Measurements from ENCODE around the gene PITPNC1.

PITPNC1 gene

DNA sequence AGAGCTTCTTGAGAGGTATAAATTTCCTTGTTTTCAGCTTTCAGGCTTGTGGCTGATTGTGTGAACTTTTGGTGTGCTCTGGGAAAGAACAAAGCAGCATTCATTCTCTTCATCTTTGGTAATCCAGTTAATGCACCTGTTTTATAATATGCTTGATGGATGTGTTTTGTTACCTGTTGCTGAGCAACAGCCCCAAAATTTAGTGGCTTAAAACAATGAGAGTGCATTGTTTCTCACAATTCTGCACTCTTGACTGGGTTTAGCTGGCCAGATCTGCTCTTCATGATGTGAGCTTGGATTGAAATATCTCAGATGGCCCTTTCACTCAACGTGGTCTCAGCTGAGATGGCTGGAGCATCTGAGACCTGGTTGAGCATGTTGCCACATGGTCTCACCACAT lies 281.9 kb downstream of the PITPNC1 start:
- DNase-seq = no peak
- no peaks in the 10 kb centered on the region for H3K9me3 ChIP-seq (replicated peaks; ENCODE audit: insufficient read depth, low read length)
- no peak overlapping the region for H3K4me3 ChIP-seq (ENCODE audit: low read length)
- no peaks in the 10 kb centered on the region for H3K9me2 ChIP-seq (replicated peaks; ENCODE audit: insufficient read depth, low read length)
- no peaks in the 10 kb centered on the region for H3K4me1 ChIP-seq (ENCODE audit: low read length)
- H3K79me2 ChIP-seq (ENCODE audit: low read length) = no peaks in the 10 kb centered on the region
- H3K27me3 ChIP-seq (replicated peaks; ENCODE audit: insufficient read depth, low read length) = no peaks in the 10 kb centered on the region
- no peak overlapping the region for H3K4me2 ChIP-seq (ENCODE audit: low read depth, low read length)
- H3K27ac ChIP-seq (ENCODE audit: low read length) = no peak overlapping the region
- TF ChIP-seq EZH2 (optimal IDR thresholded peaks at IDR 0.05; ENCODE audit: low read depth, low read length) (no peak), EZH2phosphoT487 (IDR thresholded peaks at IDR 0.05; ENCODE audit: low read length) (no peak)
- TF ChIP-seq, protein P1, sequence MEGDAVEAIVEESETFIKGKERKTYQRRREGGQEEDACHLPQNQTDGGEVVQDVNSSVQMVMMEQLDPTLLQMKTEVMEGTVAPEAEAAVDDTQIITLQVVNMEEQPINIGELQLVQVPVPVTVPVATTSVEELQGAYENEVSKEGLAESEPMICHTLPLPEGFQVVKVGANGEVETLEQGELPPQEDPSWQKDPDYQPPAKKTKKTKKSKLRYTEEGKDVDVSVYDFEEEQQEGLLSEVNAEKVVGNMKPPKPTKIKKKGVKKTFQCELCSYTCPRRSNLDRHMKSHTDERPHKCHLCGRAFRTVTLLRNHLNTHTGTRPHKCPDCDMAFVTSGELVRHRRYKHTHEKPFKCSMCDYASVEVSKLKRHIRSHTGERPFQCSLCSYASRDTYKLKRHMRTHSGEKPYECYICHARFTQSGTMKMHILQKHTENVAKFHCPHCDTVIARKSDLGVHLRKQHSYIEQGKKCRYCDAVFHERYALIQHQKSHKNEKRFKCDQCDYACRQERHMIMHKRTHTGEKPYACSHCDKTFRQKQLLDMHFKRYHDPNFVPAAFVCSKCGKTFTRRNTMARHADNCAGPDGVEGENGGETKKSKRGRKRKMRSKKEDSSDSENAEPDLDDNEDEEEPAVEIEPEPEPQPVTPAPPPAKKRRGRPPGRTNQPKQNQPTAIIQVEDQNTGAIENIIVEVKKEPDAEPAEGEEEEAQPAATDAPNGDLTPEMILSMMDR (IDR thresholded peaks at IDR 0.05; ENCODE audit: low read length) = no peak
- H3K9ac ChIP-seq (ENCODE audit: low read length) = no peak overlapping the region
- H3K36me3 ChIP-seq (replicated peaks; ENCODE audit: insufficient read depth, low read length) = no peaks in the 10 kb centered on the region
- no peaks in the 10 kb centered on the region for H4K20me1 ChIP-seq (ENCODE audit: insufficient read depth, low read length)
- H3F3A ChIP-seq (ENCODE audit: insufficient read depth, low read length) = no peaks in the 10 kb centered on the region
- H2AFZ ChIP-seq (ENCODE audit: low read length) = no peak overlapping the region

DNA sequence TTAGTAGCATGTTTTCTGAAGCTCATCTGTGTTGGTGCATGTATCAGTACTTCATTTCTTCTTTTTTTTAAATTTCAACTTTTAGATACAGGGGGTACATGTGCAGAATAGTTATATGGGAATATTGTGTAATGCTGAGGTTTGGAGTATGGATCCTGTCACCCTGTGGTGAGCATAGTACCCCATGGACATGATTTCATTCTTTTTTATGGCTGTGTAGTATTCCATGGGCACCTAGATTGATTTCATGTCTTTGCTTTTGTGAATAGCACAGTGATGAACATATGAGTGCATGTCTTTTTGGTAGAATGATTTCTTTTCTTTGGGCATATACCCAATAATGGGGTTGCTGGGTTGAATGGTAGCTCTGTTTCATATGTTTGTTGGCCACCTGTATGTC lies 285.6 kb downstream of the PITPNC1 start:
- Histone ChIP-seq H2AFZ (ENCODE audit: low read length) (no peak overlapping the region), H3K36me3 (replicated peaks; ENCODE audit: insufficient read depth, low read length) (no peaks in the 10 kb centered on the region), H3F3A (ENCODE audit: insufficient read depth, low read length) (no peaks in the 10 kb centered on the region), H4K20me1 (ENCODE audit: insufficient read depth, low read length) (no peaks in the 10 kb centered on the region), H3K9me3 (replicated peaks; ENCODE audit: insufficient read depth, low read length) (no peaks in the 10 kb centered on the region), H3K4me3 (ENCODE audit: low read length) (no peak overlapping the region), H3K9ac (ENCODE audit: low read length) (no peak overlapping the region), H3K4me2 (ENCODE audit: low read depth, low read length) (no peak overlapping the region), H3K27ac (ENCODE audit: low read length) (no peak overlapping the region), H3K27me3 (replicated peaks; ENCODE audit: insufficient read depth, low read length) (no peaks in the 10 kb centered on the region), H3K9me2 (replicated peaks; ENCODE audit: insufficient read depth, low read length) (no peaks in the 10 kb centered on the region), H3K79me2 (ENCODE audit: low read length) (no peaks in the 10 kb centered on the region), H3K4me1 (ENCODE audit: low read length) (no peaks in the 10 kb centered on the region)
- TF ChIP-seq EZH2phosphoT487 (IDR thresholded peaks at IDR 0.05; ENCODE audit: low read length) (no peak), EZH2 (optimal IDR thresholded peaks at IDR 0.05; ENCODE audit: low read depth, low read length) (no peak)
- TF ChIP-seq, protein P1 (IDR thresholded peaks at IDR 0.05; ENCODE audit: low read length) = no peak
- no peak for DNase-seq

DNA sequence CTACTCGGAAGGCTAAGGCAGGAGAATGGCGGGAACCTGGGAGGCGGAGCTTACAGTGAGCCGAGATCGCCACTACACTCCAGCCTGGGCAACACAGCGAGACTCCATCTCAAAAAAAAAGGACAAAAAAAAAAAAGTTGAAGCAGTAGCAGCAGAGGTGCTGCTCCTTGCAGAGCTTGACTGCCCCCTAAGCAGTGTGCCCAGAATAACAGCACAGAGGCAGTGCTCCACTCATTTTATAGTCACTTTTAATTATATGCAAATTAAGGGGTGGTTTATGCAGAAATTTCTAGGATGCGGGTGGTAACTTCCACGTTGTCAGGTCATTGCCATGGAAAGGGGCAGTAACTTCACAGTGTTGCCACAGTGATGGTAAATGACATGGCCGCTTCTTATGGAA lies 286.4 kb downstream of the PITPNC1 start:
- no peak for DNase-seq
- H3K27me3 ChIP-seq (replicated peaks; ENCODE audit: insufficient read depth, low read length) = no peaks in the 10 kb centered on the region
- H3K4me3 ChIP-seq (ENCODE audit: low read length) = no peak overlapping the region
- H4K20me1 ChIP-seq (ENCODE audit: insufficient read depth, low read length) = no peaks in the 10 kb centered on the region
- H3K36me3 ChIP-seq (replicated peaks; ENCODE audit: insufficient read depth, low read length) = no peaks in the 10 kb centered on the region
- TF ChIP-seq EZH2 (optimal IDR thresholded peaks at IDR 0.05; ENCODE audit: low read depth, low read length) (no peak), EZH2phosphoT487 (IDR thresholded peaks at IDR 0.05; ENCODE audit: low read length) (no peak)
- TF ChIP-seq, protein P1 (IDR thresholded peaks at IDR 0.05; ENCODE audit: low read length) = no peak; the same call in 1 of the 2 replicates
- H3K79me2 ChIP-seq (ENCODE audit: low read length) = no peaks in the 10 kb centered on the region
- no peak overlapping the region for H3K27ac ChIP-seq (ENCODE audit: low read length)
- no peak overlapping the region for H3K4me2 ChIP-seq (ENCODE audit: low read depth, low read length)
- H3K9ac ChIP-seq (ENCODE audit: low read length) = no peak overlapping the region
- H3F3A ChIP-seq (ENCODE audit: insufficient read depth, low read length) = no peaks in the 10 kb centered on the region
- no peaks in the 10 kb centered on the region for H3K4me1 ChIP-seq (ENCODE audit: low read length)
- no peak overlapping the region for H2AFZ ChIP-seq (ENCODE audit: low read length)
- no peaks in the 10 kb centered on the region for H3K9me3 ChIP-seq (replicated peaks; ENCODE audit: insufficient read depth, low read length)
- no peaks in the 10 kb centered on the region for H3K9me2 ChIP-seq (replicated peaks; ENCODE audit: insufficient read depth, low read length)
